HepG2 (cell line): ENCODE data around the gene PAXIP1. TPM values are rescaled to one million over a fixed set of nuclear protein-coding genes. Genes with fewer than 3 reads are reported as not detected.

ENCODE experiments used
- ATAC-seq: fragments of 200-7000 bp; cut with Tn5 transposase; 3 replicates; pipeline ENCODE4 v1.9.1; 2020; ENCODE audit warnings: mild to moderate bottlenecking, moderate library complexity
- BruUV-seq: library from RNA; stranded (reverse); fragments of 400-500 nt; replicated peaks from 2 replicates; lab custom pipeline; 2021; lab: Mats Ljungman, UMichigan
- CTCF ChIA-PET: fragments of 300-600 bp; formaldehyde crosslinking; extraction: SDS; loops from one replicate; lab custom pipeline; 2021; ENCODE audit warnings: low total read pairs, inconsistent platforms, low intra/inter-chr PET ratio; lab: Yijun Ruan, JAX
- POLR2A ChIA-PET: fragments of 350-600 bp; sonication (Branson Sonifier 250); formaldehyde crosslinking; loops from one replicate; lab custom pipeline; 2020; ENCODE audit warnings: antibody characterized with exemption, inconsistent platforms; lab: Yijun Ruan, JAX
- DNase-seq: peaks from one replicate; pipeline ENCODE4 v3.0.0-alpha.2; 2015; ENCODE audit warnings: low spot score
- FAIRE-seq: peaks from 3 replicates; lab custom pipeline; 2011; peaks lifted over from hg19 to GRCh38; lab: Jason Lieb, UNC
- H2AFZ ChIP-seq: one replicate; pipeline ENCODE4 v1.6.1; 2011; ENCODE audit warnings: low read length, inconsistent platforms
- H3K27ac ChIP-seq: fragments of 300-600 bp; 3 replicates; pipeline ENCODE4 v1.8.0; 2011; ENCODE audit warnings: mixed run types, mild to moderate bottlenecking, mixed read lengths, low read length, inconsistent platforms; ENCODE audit not compliant: insufficient read depth; ENCODE audit errors: extremely low read length
- H3K27me3 ChIP-seq, 2 experiments: fragments of 200-600 bp in 1 of 2; 2 replicates in 1 of 2; 3 replicates in 1 of 2; pipeline versions ENCODE4 v1.6.0 to v1.8.0; 2011; ENCODE audit warnings: low read length in 2 of 2, mild to moderate bottlenecking in 2 of 2, moderate library complexity in 2 of 2, inconsistent platforms in 1 of 2; ENCODE audit not compliant: insufficient read depth in 2 of 2, control insufficient read depth in 1 of 2
- H3K36me3 ChIP-seq, 2 experiments: fragments of 200-600 bp in 1 of 2; replicated peaks in 1 of 2; 2 replicates in 1 of 2; 3 replicates in 1 of 2; pipeline versions ENCODE4 v1.5.1 to v1.8.0; 2011; ENCODE audit warnings: low read length in 2 of 2, inconsistent platforms in 1 of 2; ENCODE audit not compliant: insufficient read depth in 2 of 2, control insufficient read depth in 1 of 2
- H3K4me1 ChIP-seq: 2 replicates; pipeline ENCODE4 v1.5.1; 2012; ENCODE audit warnings: low read length, inconsistent platforms; ENCODE audit not compliant: insufficient read depth
- H3K4me2 ChIP-seq: 2 replicates; pipeline ENCODE4 v1.6.0; 2011; ENCODE audit warnings: low read depth, low read length, inconsistent platforms
- H3K4me3 ChIP-seq, 3 experiments: fragments of 200-600 bp in 1 of 3; sonication (generic), shearing (Covaris generic) in 1 of 3; replicated peaks in 1 of 3; 2 replicates each; pipeline ENCODE4 v1.5.1; 2011 to 2016; ENCODE audit warnings: low read length in 3 of 3, inconsistent platforms in 2 of 3, low read depth in 2 of 3, mild to moderate bottlenecking in 2 of 3, control low read depth in 1 of 3, mixed read lengths in 1 of 3; ENCODE audit not compliant: insufficient read depth in 1 of 3
- H3K79me2 ChIP-seq: one replicate; pipeline ENCODE4 v1.6.1; 2011; ENCODE audit warnings: low read length, inconsistent platforms; ENCODE audit not compliant: insufficient read depth
- H3K9ac ChIP-seq: 2 replicates; pipeline ENCODE4 v1.6.0; 2011; ENCODE audit warnings: mild to moderate bottlenecking, low read depth, low read length, inconsistent platforms; ENCODE audit not compliant: insufficient read depth
- H3K9me3 ChIP-seq: 2 replicates; pipeline ENCODE4 v1.5.1; 2012; ENCODE audit warnings: mild to moderate bottlenecking, low read length
- H4K20me1 ChIP-seq: 2 replicates; pipeline ENCODE4 v1.6.0; 2011; ENCODE audit warnings: inconsistent platforms, mild to moderate bottlenecking, low read length, moderate library complexity; ENCODE audit not compliant: insufficient read depth
- CBFB ChIP-seq: sonication (generic); formaldehyde crosslinking; IDR thresholded peaks from 2 replicates; pipeline ENCODE4 v1.4.0; 2020; ENCODE audit warnings: missing genetic modification reagents
- ISL2 ChIP-seq: sonication (generic); formaldehyde crosslinking; IDR thresholded peaks from 2 replicates; pipeline ENCODE4 v1.5.0; 2020; ENCODE audit warnings: missing genetic modification reagents
- NFYC ChIP-seq: IDR thresholded peaks from 2 replicates; pipeline ENCODE4 v1.6.1; 2016; ENCODE audit warnings: missing genetic modification reagents, missing compliant biosample characterization
- SKI ChIP-seq: fragments of 450-650 bp; IDR thresholded peaks from one replicate; pipeline ENCODE4 v1.6.1; 2018; ENCODE audit warnings: mild to moderate bottlenecking; ENCODE audit not compliant: partially characterized antibody
- TSC22D2 ChIP-seq: sonication (generic); formaldehyde crosslinking; IDR thresholded peaks from 2 replicates; pipeline ENCODE4 v1.5.1; 2020; ENCODE audit warnings: missing genetic modification reagents, mild to moderate bottlenecking, borderline replicate concordance
- ZBTB3 ChIP-seq: sonication (generic); formaldehyde crosslinking; IDR thresholded peaks from 2 replicates; pipeline ENCODE4 v1.4.0; 2020; ENCODE audit warnings: low read depth, mild to moderate bottlenecking, moderate library complexity, missing genetic modification reagents, borderline replicate concordance
- ZFY ChIP-seq: sonication (generic); formaldehyde crosslinking; IDR thresholded peaks from 2 replicates; pipeline ENCODE4 v1.4.0; 2020; ENCODE audit warnings: missing genetic modification reagents
- ZNF546 ChIP-seq: sonication (generic); formaldehyde crosslinking; conservative IDR thresholded peaks from 2 replicates; pipeline ENCODE4 v1.8.1; 2023; ENCODE audit warnings: mild to moderate bottlenecking, missing genetic modification reagents
- ZNF570 ChIP-seq: sonication (generic); formaldehyde crosslinking; IDR thresholded peaks from 2 replicates; pipeline ENCODE4 v1.4.0; 2020; ENCODE audit warnings: mild to moderate bottlenecking, missing genetic modification reagents, borderline replicate concordance
- ZNF710 ChIP-seq: sonication (generic); formaldehyde crosslinking; IDR thresholded peaks from 2 replicates; pipeline ENCODE4 v1.5.0; 2020; ENCODE audit warnings: mild to moderate bottlenecking, missing genetic modification reagents, borderline replicate concordance
- ZNF772 ChIP-seq: sonication (generic); formaldehyde crosslinking; IDR thresholded peaks from 2 replicates; pipeline ENCODE4 v1.5.0; 2020; ENCODE audit warnings: mild to moderate bottlenecking, missing genetic modification reagents
- ZSCAN31 ChIP-seq: sonication (generic); formaldehyde crosslinking; IDR thresholded peaks from 2 replicates; pipeline ENCODE4 v1.5.0; 2020; ENCODE audit warnings: low read depth, mild to moderate bottlenecking, missing genetic modification reagents
- WGBS: methylation state at CpG from one replicate; pipeline ENCODE4 v1.1.6; 2017; ENCODE audit warnings: low lambda C conversion rate; 5-methylcytosine and 5-hydroxymethylcytosine counted together
- in situ Hi-C: cut with HindIII; loops from 2 replicates; pipeline ENCODE4 v1.10.0; 2017; ENCODE audit warnings: low pct_unique_long_range_greater_than_20kb; ENCODE audit not compliant: extremely low pct_ligation_motif_present
- intact Hi-C: fragments of 100-400 bp; cut with micrococcal nuclease; formaldehyde crosslinking; loops from one replicate; pipeline ENCODE4 v1.10.0; 2022; ENCODE audit not compliant: unreplicated experiment
- polyA plus RNA-seq, 8 experiments: library from polyadenylated mRNA; depleted of rRNA in 3 of 8; stranded (reverse) in 7 of 8; unstranded in 1 of 8; fragments of >200 nt; fragmentation: Illumina TruSeq in 4 of 8; extraction: Trizol in 4 of 8; gene quantifications; 2 replicates each; pipeline versions ENCODE4 v1.2.1 to v1.2.3, GENCODE V29; 2011 to 2016; ENCODE audit warnings: low read depth in 4 of 8, missing spikeins in 1 of 8, mixed read lengths in 1 of 8; ENCODE audit not compliant: insufficient read depth in 1 of 8
- total RNA-seq, 5 experiments: library from RNA; depleted of rRNA; stranded (reverse); fragments of >200 nt; fragmentation: Illumina TruSeq; extraction: Trizol; gene quantifications; 2 replicates each; pipeline ENCODE4 v1.2.3, GENCODE V29; 2016; ENCODE audit warnings: low read depth in 1 of 5
- TF ChIP-seq, protein P1 (sequence below): sonication (generic); formaldehyde crosslinking; IDR thresholded peaks from 2 replicates; pipeline ENCODE4 v1.5.0; 2020; ENCODE audit warnings: mild to moderate bottlenecking, missing genetic modification reagents

PAXIP1 gene
- total and polyA plus RNA-seq, 2 of the 13 experiments (the other 11 are each of a cell fraction or from before 2014, with no cell fraction given) = 11.6 to 16.2 TPM

- 0% methylated on average over 15 of the region's 17 CpGs for WGBS
- TF ChIP-seq SKI (no peak), NFYC (CRISPR knock-in tag) (peak; percentile 90), ZNF710 (CRISPR knock-in tag) (no peak), ZBTB3 (CRISPR knock-in tag) (no peak), ZNF570 (no peak), ZSCAN31 (CRISPR knock-in tag) (no peak), ZFY (no peak; the same call in 1 of the 2 replicates), ISL2 (CRISPR knock-in tag) (no peak), TSC22D2 (CRISPR knock-in tag) (no peak), ZNF546 (CRISPR knock-in tag) (no peak), CBFB (CRISPR knock-in tag) (no peak), ZNF772 (no peak)
- TF ChIP-seq, protein P1, sequence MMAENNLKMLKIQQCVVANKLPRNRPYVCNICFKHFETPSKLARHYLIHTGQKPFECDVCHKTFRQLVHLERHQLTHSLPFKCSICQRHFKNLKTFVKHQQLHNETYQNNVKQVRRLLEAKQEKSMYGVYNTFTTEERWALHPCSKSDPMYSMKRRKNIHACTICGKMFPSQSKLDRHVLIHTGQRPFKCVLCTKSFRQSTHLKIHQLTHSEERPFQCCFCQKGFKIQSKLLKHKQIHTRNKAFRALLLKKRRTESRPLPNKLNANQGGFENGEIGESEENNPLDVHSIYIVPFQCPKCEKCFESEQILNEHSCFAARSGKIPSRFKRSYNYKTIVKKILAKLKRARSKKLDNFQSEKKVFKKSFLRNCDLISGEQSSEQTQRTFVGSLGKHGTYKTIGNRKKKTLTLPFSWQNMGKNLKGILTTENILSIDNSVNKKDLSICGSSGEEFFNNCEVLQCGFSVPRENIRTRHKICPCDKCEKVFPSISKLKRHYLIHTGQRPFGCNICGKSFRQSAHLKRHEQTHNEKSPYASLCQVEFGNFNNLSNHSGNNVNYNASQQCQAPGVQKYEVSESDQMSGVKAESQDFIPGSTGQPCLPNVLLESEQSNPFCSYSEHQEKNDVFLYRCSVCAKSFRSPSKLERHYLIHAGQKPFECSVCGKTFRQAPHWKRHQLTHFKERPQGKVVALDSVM (CRISPR knock-in tag) = no peak
Observed at GRCh38 chr7:154928136-154929005, 74.6 kb downstream of the PAXIP1 start.

More at GRCh38 chr7:154928136-154929005, 74.6 kb downstream of the PAXIP1 start:
- DNase-seq (peak; percentile 95), FAIRE-seq (peak; percentile 94), ATAC-seq (peak; percentile 88)
- peak overlapping the region; percentile 69 for H3K9ac ChIP-seq
- H3K27ac ChIP-seq = peak overlapping the region; percentile 68
- no peaks in the 10 kb centered on the region for H4K20me1 ChIP-seq
- peaks cover 9% of the 10 kb centered on the region for H3K9me3 ChIP-seq
- peaks cover 9% of the 10 kb centered on the region for H3K4me1 ChIP-seq
- H3K79me2 ChIP-seq = no peaks in the 10 kb centered on the region
- peak overlapping the region; percentile 99 for H2AFZ ChIP-seq
- TSS peak; percentile 55 for BruUV-seq
- H3K4me3 ChIP-seq = peak overlapping the region; percentile 64 to 80 (median 75)
- no peaks in the 10 kb centered on the region; a peak in 1 of 5 replicates for H3K27me3 ChIP-seq
- peak overlapping the region; percentile 87 for H3K4me2 ChIP-seq
- H3K36me3 ChIP-seq = no peaks in the 10 kb centered on the region; a peak in 1 of 5 replicates
- CTCF ChIA-PET = interaction anchor here (0.7 to 2.3 kb wide), 5 partner anchors 25 to 428 kb away, joined by 3 to 22 read pairs (median 11); no protein-coding TSS in a partner anchor
- intact Hi-C loops (loop anchor here (1.0 to 5.0 kb wide), 3 partner anchors 25 to 264 kb away; no protein-coding TSS in a partner anchor), in situ Hi-C loops (loop anchor here (5.0 kb wide), 1 partner anchor 429 kb away; no protein-coding TSS in a partner anchor)
- POLR2A ChIA-PET = interaction anchor here (1.3 to 1.6 kb wide), 2 partner anchors 15 to 75 kb away, joined by 4 to 6 read pairs; partner anchors contain the start of gene PAXIP1
